ENCODE results near the gene TRIP4.
"Not testable (repeated sequence)": the region's sequence is repeated elsewhere in the genome, so short reads cannot be mapped to it uniquely, and the experiment has no call there.

The TRIP4 gene

GRCh38 chr15:64387562-64388168, at the start of gene TRIP4:
TRIP4 (plus strand) TSS chr15:64387836; CDS start chr15:64387864, 28 bp downstream.
- peak within 1 kb of the TSS; percentile 74 to 97 (median 91) for H3K4me2 ChIP-seq
- H4K20me1 ChIP-seq: peaks cover 0 to 12% (median 0%) of the 10 kb centered on the region in 11 experiments; a peak in 5 of 22 replicates
- peaks cover 27 to 43% (median 34%) of the 10 kb centered on the region in 10 experiments for H3K4me1 ChIP-seq
- TF ChIP-seq Cebpa-rat (IDR thresholded peaks at IDR 0.05): no peak
- H3K4me3 ChIP-seq: peak within 1 kb of the TSS; percentile 72 to 96 (median 86)
- peak within 1 kb of the TSS; percentile 52 to 80 (median 75); a peak in 21 of 22 replicates for H3K27ac ChIP-seq
- peaks cover 0 to 8% (median 0%) of the 10 kb centered on the region in 11 experiments; a peak in 2 of 22 replicates for H3K9me3 ChIP-seq (replicated peaks in 1 of 11)
- peaks cover 0 to 22% (median 3%) of the 10 kb centered on the region in 11 experiments; a peak in 8 of 22 replicates for H3K36me3 ChIP-seq
- no peaks in the 10 kb centered on the region; a peak in 1 of 22 replicates for H3K27me3 ChIP-seq
- peak within 1 kb of the TSS; percentile 75 to 89 (median 82) for H3K9ac ChIP-seq

DNA sequence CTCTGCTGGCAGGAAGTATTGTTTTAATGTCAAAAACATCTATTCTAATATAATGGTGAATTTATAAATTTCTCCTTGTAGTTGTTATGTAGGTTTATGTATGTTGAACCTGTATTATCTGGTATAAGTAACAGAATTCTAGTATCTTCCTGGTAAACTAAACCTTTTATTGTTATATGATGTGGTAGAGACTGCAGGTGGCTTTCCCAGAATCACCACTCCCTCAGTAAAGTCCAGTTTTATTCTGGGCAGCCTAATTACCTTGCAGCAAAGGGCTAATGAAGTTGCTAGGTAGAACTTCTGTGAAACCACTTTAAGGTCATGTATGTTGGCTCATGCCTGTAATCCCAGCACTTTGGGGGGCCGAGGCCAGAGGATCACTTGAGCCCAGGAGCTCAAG, 47.3 kb upstream of the TRIP4 start:
- Histone ChIP-seq H3K4me3 (no peak overlapping the region), H3K9me3 (replicated peaks in 1 of 11) (no peaks in the 10 kb centered on the region), H3K4me1 (0 out of 20 replicates have a peak, but pooled peaks cover 0 to 5% (median 0%) of the 10 kb centered on the region in 10 experiments), H3K4me2 (no peak overlapping the region), H4K20me1 (peaks cover 0 to 76% (median 18%) of the 10 kb centered on the region in 11 experiments; a peak in 10 of 22 replicates), H3K27ac (no peak overlapping the region), H3K36me3 (peaks cover 15 to 51% (median 28%) of the 10 kb centered on the region in 11 experiments; a peak in 20 of 22 replicates), H3K9ac (no peak overlapping the region), H3K27me3 (no peaks in the 10 kb centered on the region)
- TF ChIP-seq Cebpa-rat (IDR thresholded peaks at IDR 0.05): no peak

DNA sequence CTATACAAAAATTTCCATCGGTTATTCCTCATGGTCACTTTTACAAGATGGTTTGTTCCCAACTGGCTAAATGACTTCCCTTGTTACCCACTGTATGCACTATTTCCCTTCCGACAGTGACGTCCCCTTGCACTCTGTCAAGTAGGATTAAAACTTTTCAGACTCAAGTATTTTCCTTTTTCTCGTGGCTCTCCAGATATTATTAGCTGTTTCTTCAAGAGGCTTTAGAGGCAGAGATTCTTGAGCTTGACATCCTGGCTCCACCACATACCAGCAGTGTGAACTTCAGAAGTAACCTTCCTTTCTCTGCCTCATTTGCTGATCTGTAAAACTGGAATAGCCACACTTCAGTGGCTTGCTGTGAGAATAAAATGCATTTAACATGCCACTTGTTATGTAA, 45.7 kb upstream of the TRIP4 start:
- no peak for TF ChIP-seq Cebpa-rat (IDR thresholded peaks at IDR 0.05)
- Histone ChIP-seq H3K36me3 (peaks cover 15 to 58% (median 31%) of the 10 kb centered on the region in 11 experiments; a peak in 21 of 22 replicates), H4K20me1 (peaks cover 0 to 73% (median 22%) of the 10 kb centered on the region in 11 experiments; a peak in 10 of 22 replicates), H3K9ac (no peak overlapping the region), H3K27ac (no peak overlapping the region), H3K4me1 (no peaks in the 10 kb centered on the region), H3K4me3 (no peak overlapping the region), H3K4me2 (no peak overlapping the region), H3K27me3 (no peaks in the 10 kb centered on the region), H3K9me3 (replicated peaks in 1 of 11) (no peaks in the 10 kb centered on the region)

DNA sequence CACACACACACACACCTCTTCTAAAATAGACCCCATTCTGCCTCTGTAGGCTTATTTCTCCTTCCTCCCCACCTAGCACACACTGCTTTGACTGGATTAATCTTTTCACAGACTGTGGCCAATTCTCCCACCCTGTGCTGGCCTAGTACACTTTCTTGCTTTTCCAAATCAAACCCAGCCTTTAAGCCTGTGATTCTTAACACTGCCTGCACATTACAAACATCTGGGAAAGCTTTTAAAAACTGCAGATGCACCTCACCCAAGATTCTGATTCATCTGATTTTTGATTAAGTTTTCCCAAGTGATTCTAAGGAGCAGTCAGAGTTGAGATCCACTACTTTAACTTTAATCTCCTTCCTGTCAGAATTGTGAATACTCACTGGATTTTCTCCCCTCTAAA, 44.4 kb upstream of the TRIP4 start:
- no peak for TF ChIP-seq Cebpa-rat (IDR thresholded peaks at IDR 0.05)
- Histone ChIP-seq H3K27ac (no peak overlapping the region), H3K36me3 (peaks cover 23 to 66% (median 43%) of the 10 kb centered on the region in 11 experiments), H3K4me1 (no peaks in the 10 kb centered on the region), H3K9me3 (replicated peaks in 1 of 11) (no peaks in the 10 kb centered on the region), H4K20me1 (peaks cover 0 to 73% (median 16%) of the 10 kb centered on the region in 11 experiments; a peak in 10 of 22 replicates), H3K4me2 (no peak overlapping the region), H3K4me3 (no peak overlapping the region), H3K27me3 (no peaks in the 10 kb centered on the region), H3K9ac (no peak overlapping the region)

DNA sequence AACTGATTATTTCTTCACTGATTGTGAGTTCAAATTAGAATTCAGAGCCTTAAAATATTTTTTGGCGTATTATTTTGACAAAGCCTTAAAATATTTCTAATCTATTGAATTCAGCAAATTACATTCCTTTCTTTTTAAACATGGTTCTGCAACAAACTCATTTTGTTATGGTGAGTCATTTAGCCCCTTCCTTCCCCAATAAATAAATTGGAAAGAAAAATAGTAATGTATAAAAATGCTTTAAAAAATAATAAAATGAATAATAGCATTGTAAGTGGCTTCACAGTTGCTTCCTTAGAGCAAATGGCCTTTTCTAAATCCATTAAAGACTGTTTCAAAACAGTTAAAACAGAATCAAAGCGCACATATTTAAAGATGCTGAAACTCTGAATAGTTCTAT, 43.8 kb upstream of the TRIP4 start:
- H3K36me3 ChIP-seq: peaks cover 22 to 66% (median 41%) of the 10 kb centered on the region in 11 experiments
- H3K4me3 ChIP-seq: no peak overlapping the region
- H3K27me3 ChIP-seq: no peaks in the 10 kb centered on the region
- no peak overlapping the region for H3K27ac ChIP-seq
- no peak overlapping the region for H3K4me2 ChIP-seq
- no peaks in the 10 kb centered on the region for H3K4me1 ChIP-seq
- H3K9ac ChIP-seq: no peak overlapping the region
- no peaks in the 10 kb centered on the region for H3K9me3 ChIP-seq (replicated peaks in 1 of 11)
- no peak for TF ChIP-seq Cebpa-rat (IDR thresholded peaks at IDR 0.05)
- peaks cover 0 to 74% (median 16%) of the 10 kb centered on the region in 11 experiments; a peak in 11 of 22 replicates for H4K20me1 ChIP-seq

DNA sequence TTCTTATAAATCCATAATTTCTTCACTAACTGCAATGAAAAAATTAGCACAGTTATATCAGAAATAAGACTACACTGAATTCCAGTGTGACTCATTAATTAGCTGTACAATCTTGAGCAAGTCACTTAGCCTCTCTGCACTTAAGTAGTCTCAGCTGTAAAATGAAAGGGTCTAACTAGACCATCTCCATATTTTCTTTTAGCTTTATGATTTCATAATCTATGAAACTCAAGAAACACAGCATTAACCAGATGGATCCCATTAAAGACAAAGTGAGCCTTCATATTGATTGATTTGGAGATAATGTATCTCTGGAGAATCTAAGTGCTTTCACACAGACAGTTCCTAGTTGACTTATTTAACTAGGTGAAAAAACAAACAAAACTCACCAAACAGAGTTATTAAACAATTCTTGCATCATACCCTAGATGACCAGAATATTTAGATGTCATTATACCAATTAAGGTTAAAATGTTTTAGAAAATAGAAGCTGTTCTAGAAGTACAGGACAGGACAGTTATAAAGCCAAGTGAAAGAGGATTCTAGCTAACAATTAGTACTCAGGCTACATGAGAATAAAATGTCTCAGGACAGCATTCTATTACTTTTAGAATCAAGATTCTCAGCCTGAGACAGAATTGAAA, 42.9 kb upstream of the TRIP4 start:
- H3K4me2 ChIP-seq: no peak overlapping the region
- no peak overlapping the region for H3K9ac ChIP-seq
- H3K4me3 ChIP-seq: no peak overlapping the region
- no peaks in the 10 kb centered on the region for H3K4me1 ChIP-seq
- H4K20me1 ChIP-seq: peaks cover 0 to 76% (median 22%) of the 10 kb centered on the region in 11 experiments; a peak in 11 of 22 replicates
- TF ChIP-seq Cebpa-rat (IDR thresholded peaks at IDR 0.05): no peak
- peaks cover 20 to 66% (median 39%) of the 10 kb centered on the region in 11 experiments for H3K36me3 ChIP-seq
- no peaks in the 10 kb centered on the region for H3K27me3 ChIP-seq
- H3K9me3 ChIP-seq (replicated peaks in 1 of 11): no peaks in the 10 kb centered on the region
- H3K27ac ChIP-seq: no peak overlapping the region

- not testable (repeated sequence) for H3K4me3 ChIP-seq; H3K4me2 ChIP-seq; H3K27me3 ChIP-seq; H3K27ac ChIP-seq; H3K9ac ChIP-seq; H3K4me1 ChIP-seq; H3K9me3 ChIP-seq (replicated peaks in 1 of 11)
- H4K20me1 ChIP-seq: peaks cover 0 to 86% (median 24%) of the 10 kb centered on the region in 11 experiments; a peak in 11 of 22 replicates
- peaks cover 19 to 62% (median 36%) of the 10 kb centered on the region in 11 experiments; a peak in 21 of 22 replicates for H3K36me3 ChIP-seq
Measured at GRCh38 chr15:64346242-64346641, 41.4 kb upstream of the TRIP4 start.

- no peak overlapping the region for H3K4me2 ChIP-seq
- no peak for TF ChIP-seq Cebpa-rat (IDR thresholded peaks at IDR 0.05)
- H3K9me3 ChIP-seq (replicated peaks in 1 of 11): no peaks in the 10 kb centered on the region
- no peak overlapping the region for H3K27ac ChIP-seq
- no peak overlapping the region for H3K4me3 ChIP-seq
- H3K27me3 ChIP-seq: no peaks in the 10 kb centered on the region
- H3K9ac ChIP-seq: no peak overlapping the region
- peaks cover 0 to 87% (median 27%) of the 10 kb centered on the region in 11 experiments; a peak in 12 of 22 replicates for H4K20me1 ChIP-seq
- H3K4me1 ChIP-seq: peaks cover 0 to 11% (median 6%) of the 10 kb centered on the region in 10 experiments; a peak in 9 of 20 replicates
- H3K36me3 ChIP-seq: peaks cover 12 to 50% (median 22%) of the 10 kb centered on the region in 11 experiments; a peak in 20 of 22 replicates
Measured at GRCh38 chr15:64348455-64348854, 39.2 kb upstream of the TRIP4 start.

- no peak overlapping the region for H3K27ac ChIP-seq
- H3K27me3 ChIP-seq: no peaks in the 10 kb centered on the region
- H3K36me3 ChIP-seq: peaks cover 12 to 50% (median 22%) of the 10 kb centered on the region in 11 experiments; a peak in 20 of 22 replicates
- H4K20me1 ChIP-seq: peaks cover 0 to 87% (median 27%) of the 10 kb centered on the region in 11 experiments; a peak in 12 of 22 replicates
- H3K4me3 ChIP-seq: no peak overlapping the region
- no peak overlapping the region for H3K9ac ChIP-seq
- peaks cover under 1 to 16% (median 7%) of the 10 kb centered on the region in 10 experiments; a peak in 17 of 20 replicates for H3K4me1 ChIP-seq
- no peak for TF ChIP-seq Cebpa-rat (IDR thresholded peaks at IDR 0.05)
- no peaks in the 10 kb centered on the region for H3K9me3 ChIP-seq (replicated peaks in 1 of 11)
- no peak overlapping the region for H3K4me2 ChIP-seq
Measured at GRCh38 chr15:64349375-64349774, 38.3 kb upstream of the TRIP4 start.
